ENCODE measurements around the gene LMX1B.

LMX1B gene

GRCh38 chr9:126619361-126620135, 5.8 kb downstream of the LMX1B start:
- no peak for DNase-seq

- DNase-seq = no peak
Measured at GRCh38 chr9:126620478-126620877, 6.8 kb downstream of the LMX1B start.

DNA sequence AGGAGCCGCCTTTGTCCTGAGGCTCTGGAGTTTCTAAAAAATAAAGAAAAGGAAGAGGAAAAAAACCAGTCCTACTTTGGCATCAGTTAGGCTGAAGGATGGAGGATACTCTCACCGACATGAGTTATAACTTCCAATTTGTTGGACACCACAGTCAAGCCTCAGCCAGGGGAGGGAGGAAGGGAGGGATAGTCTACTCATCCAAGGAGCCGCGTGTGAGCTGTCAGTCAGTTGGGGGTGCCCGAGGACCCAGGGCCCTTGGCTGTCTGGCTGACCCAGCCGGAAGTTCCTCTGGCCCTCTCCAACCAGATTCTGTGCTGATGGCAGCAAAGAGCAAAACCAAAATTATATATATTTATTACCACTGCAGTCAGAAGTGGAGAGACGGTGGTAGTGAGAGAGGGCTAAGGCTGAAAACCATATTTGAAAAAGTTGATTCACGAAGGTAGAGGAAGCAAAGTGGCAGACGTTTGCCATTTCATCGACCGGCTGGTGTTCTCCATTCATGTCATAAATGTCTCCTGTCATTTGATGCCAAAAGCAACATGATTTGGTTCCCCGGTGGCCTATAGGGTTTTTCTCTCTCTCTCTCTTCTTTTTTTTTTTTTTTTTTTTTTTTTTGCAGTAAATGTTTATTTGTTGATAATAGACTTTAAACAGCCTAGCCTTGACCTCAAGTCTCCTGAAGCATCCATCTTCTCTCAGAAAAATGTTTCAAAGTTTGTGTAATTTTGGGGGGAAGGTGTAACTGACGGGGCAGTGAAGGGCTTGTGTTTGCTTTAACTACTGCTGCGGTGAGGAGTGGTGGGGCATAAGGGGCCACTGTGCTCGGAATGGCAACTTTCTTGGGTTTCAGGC, 7.6 kb downstream of the LMX1B start:
- DNase-seq = no peak

- DNase-seq = no peak
Measured at GRCh38 chr9:126621919-126622735, 8.4 kb downstream of the LMX1B start.

DNA sequence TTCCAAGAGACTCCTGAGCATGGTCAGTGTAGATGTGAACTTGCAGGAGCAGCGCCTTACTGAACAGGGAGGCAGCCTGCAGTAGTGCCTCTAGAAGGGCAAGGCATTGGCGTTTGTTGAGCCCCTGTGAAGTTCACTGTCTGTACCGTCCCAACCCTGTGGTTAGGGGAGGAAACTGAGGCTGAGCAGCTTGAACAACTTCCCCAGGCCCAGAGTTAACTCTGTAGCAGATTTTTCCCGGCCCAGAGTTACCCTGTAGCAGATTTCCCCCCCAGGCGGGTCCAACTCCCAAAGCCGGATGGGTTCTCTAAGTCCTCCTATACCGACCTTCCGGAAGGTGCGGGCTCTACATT, 9.6 kb downstream of the LMX1B start:
- DNase-seq = no peak

DNA sequence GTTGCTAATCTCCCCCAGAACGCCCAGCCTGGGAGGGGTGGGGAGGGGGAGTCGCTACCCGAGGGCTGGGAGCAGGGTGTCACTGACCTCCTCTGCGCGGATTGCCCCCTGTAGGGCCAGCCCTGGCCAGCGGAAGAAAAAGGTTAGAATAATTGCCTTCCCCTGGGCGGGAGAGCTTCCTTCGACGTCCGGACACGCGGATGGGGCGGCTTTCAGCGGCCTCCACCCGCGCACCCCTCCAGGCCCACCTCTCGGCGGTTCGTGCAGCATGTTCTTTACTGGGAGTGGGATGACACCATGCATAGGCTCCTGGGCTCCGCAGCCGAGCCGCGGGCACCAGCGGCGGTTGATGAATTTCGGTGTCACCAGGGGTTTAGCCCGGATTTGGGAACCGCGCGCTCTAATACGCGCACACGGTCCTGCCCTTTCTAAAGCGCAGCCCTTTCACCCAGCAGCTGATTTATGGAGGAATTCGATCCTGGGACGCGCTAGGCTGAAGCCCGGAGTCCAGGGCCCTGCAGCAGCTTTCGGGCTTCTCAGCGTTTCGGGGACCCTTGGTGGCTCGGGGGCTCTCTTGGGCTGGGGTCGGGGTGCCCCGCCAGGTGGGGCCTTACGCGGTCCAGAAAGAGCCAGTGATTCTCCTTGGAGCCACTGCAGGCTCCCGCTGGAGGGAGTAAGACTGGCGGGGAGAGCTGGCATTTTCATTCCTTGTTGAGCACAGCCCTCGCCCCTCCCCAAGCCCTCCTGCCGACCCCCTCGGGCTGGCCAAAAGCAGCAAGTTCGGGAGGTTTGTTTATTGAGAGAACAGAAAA, 10.1 kb downstream of the LMX1B start:
- DNase-seq = no peak

DNA sequence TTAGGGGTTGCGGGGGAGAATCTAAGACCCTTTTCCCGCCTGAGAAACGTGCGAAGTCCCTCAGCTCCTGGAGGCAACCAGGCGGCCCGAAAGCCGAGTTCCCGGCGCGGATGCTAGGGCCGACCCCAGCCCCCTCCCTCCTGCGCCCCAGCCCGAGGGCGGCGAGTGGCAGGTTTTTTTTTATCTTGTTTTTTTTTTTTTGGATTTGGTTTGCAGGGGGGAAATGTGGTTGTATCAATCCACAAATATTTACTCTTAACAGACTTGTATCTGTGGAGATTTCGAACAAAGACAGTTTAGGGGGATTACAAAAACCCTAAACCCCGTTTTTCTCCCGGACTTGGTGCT, 10.7 kb downstream of the LMX1B start:
- no peak for DNase-seq

GRCh38 chr9:126624912-126625311, 11.2 kb downstream of the LMX1B start:
- DNase-seq = no peak

DNA sequence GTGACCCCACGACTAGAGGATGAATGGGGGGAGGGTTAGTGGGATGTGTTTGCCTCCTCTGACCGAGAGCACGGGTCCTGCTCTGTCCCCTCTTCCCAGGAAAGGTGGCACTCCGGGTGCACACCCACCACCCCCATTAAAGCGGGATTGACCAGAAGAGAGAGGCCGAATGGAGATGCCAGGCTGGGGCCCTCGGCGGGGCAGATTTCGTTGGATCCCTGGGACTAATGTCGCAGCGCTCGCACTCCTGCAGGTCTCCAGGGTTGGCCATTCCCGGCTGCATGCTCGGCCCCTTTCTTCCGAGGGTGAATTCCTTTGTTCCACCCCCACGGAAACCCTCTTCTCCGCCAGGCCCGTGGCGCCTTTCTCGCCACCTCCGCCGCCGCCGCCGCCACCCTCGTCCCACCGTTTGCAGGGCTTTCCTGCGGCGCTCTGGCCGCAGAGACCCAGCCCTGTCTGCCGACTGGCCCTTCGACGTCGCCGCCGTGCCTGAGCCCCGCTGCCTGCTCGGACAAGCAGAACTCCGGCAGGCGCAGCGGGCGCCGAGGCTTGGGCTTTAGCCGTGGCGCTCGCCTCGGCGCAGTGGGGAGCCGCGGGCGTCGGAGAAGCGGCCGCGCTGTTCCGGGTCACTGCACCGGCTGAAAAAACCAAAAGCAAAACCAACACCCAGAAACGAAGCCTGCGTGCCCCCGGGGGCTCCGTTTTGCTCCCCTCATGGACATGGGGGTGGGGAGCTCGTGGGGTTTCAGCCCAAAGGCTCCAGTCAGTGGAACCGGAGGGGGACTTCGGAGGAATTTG, 11.8 kb downstream of the LMX1B start:
- no peak for DNase-seq

DNA sequence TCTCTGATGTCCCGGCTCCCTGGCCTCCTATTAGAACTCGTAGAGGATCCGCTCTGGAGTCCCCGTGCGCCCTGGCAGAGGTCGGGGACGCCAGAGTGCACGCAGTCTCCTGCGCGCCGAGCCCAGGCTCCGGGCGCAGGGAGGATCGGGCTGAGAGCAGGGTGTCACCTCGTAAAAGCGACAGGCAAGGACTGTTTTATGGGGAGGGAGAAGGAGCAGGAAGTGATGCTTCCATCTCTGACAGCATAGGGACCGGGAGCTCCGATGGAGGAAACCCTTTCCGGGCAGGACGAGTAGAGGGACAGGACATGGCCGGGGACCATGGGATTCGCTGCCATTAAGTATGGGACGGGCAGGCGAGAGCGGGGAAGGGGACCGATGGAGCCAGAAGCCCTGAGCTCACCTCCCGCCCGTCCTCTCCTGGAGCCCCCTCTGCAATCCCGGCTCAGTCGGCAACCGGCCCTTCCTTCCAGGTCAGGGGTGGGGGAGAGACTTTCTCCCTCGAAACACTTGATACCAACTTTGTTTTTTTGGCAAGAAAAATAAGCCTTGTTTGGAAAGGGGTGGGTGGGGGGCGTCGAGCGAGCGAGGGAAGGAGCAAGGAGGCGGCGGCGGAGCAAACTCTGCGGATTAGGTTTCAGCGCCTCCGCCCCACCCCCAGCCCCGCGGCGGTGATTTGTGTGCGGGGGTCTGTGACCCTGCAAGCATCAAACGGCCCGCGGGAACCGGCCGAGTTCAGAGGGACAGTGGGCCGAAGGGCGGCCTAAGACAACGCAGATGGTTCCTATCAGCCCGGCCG, 12.6 kb downstream of the LMX1B start:
- no peak for DNase-seq

GRCh38 chr9:126626926-126627233, 13.2 kb downstream of the LMX1B start:
- DNase-seq = no peak

DNA sequence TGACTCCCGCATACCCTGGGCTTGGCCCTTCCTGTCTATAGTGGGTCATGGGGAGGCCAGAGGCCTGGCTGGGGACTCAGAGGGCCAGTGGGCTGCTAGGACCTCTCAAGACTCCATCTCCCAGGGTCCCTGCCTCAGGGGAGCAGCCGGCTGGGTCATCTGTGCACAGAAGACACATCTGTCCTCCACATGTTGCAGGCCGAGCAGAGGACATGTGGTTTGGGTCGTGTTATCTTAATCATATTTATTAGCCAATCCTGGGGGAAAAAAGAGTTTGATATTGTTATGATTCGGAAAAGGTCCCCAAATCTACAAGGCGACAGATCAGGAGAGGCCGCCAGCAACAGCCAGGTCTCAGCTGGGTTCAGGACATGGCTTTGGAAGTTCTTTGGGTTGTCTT, 14.4 kb downstream of the LMX1B start:
- no peak for DNase-seq

- DNase-seq = no peak
Measured at GRCh38 chr9:126628969-126629674, 15.4 kb downstream of the LMX1B start.

DNA sequence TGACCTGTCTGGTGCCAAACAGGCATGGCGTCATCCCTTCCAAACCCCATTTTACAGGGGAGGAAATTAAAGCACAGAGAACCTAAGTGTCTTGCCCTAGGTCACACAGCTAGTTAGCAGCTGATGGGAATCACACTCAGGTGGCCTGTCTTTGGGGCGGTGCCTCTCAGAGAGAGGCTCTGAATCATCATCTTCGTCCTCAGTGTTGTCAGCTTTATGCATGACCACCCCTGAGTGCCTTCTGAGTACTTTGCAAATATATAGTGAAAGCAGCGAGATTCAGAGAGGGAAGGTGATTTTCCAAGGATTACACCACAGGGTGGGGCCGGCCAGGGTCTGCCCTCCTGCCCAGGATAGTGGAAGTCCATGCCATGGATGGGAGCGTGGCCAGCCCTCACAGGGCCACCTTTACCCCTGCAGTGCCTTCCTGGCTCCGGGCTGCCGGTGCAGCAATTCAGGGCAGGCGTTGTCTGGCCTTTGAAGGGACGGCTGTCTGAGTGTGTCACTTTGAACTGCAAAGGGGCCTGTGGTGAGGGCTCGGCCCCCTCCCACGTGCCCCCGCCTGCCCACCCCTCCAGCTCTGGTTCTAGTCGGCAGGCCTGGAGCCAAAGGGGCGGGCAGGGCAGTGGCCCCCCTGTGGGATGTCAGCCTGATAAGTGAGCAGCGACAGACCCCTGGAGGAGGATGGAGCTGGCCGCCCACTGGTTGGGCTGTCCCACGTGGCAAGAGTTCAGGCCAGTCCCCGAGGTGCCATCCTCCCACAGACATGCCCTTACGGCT, 16.9 kb downstream of the LMX1B start:
- DNase-seq = no peak

DNA sequence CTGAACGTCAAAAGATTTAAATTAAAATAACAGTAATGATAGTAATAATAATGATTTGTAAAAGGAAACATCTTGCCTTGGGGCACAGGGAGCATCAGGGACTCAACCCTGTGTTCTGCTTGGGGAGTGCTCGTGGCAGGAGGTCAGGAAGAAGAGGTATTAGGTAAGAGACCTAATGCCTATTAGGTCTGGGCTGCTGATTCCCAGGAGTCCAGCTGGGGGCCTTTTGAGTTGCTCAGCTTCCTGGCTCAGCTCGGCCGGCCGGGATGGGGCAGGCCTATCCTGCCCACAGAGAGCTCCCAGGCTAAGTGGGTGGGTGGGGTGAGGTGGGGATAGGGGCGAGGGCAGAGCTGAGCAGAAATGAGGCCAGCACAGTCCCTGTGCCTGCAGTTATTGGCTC, 17.5 kb downstream of the LMX1B start:
- DNase-seq = no peak

GRCh38 chr9:126633881-126634558, 20.3 kb downstream of the LMX1B start:
- no peak for DNase-seq

GRCh38 chr9:126635061-126635460, 21.3 kb downstream of the LMX1B start:
- DNase-seq = no peak

DNA sequence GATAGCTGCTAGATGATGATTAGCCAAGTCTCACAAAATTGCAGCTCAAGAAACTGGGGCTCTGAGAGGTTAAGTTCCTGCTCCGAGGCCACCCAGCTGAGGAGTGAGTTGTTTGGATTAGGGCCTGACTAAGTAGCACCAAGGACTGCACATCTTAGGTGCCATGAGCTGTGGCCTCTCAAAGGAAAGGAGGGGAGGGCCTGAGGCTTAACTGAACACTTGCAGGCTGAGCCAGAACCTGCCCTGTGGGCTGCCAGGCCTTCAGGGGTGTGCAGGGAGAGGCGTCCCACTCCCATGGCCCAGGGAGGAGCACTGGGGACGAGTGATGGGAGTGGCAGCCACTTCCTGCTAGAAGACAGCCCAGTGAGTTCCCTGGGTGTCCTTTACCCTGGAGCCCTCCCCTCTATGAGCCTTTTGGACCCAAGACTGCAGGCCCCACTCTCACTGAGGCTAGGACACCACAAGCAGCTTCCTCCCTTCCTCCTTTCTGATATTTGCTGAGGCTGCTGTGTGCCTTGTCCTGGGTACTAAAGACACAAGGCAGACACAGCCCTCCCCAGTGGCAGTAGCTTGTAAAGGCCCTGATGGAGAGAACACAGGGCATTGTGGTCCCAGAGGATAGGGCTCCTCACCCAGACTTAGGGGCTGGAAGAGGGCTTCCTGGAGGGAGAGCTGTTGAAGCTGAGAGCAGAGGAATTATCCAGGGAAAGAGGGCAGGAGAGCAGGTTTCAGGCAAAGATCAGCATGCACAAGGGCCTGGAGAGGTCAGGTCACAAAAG, 22.1 kb downstream of the LMX1B start:
- DNase-seq = no peak
